GM12878 (cell line): ENCODE results near the gene SLC25A39. TPM values are rescaled to one million over a fixed set of nuclear protein-coding genes. Genes with fewer than 3 reads are reported as not detected.

Source experiments
- ATAC-seq: fragments of 200-7000 bp; cut with Tn5 transposase; 3 replicates; pipeline ENCODE4 v1.9.1; 2020; ENCODE audit warnings: mild to moderate bottlenecking, moderate library complexity
- BruUV-seq: library from RNA; stranded (reverse); fragments of 400-500 nt; replicated peaks from 2 replicates; lab custom pipeline; 2021; lab: Mats Ljungman, UMichigan
- CTCF ChIA-PET: fragments of 300-600 bp; sonication (Branson Sonifier 250); formaldehyde crosslinking; extraction: SDS; loops from one replicate; lab custom pipeline; 2021; ENCODE audit warnings: inconsistent platforms; lab: Yijun Ruan, JAX
- POLR2A ChIA-PET: fragments of 350-600 bp; formaldehyde crosslinking; extraction: SDS; loops from one replicate; lab custom pipeline; 2021; ENCODE audit warnings: inconsistent platforms; lab: Charles Lee
- RAD21 ChIA-PET: fragments of 300-600 bp; sonication (Branson Sonifier 250); formaldehyde crosslinking; loops from one replicate; lab custom pipeline; 2023; ENCODE audit warnings: antibody characterized with exemption; ENCODE audit not compliant: unreplicated experiment; lab: Charles Lee
- SMC1A ChIA-PET: fragments of 300-600 bp; sonication (Branson Sonifier 250); formaldehyde crosslinking; loops from one replicate; lab custom pipeline; 2023; ENCODE audit not compliant: unreplicated experiment, uncharacterized antibody; lab: Charles Lee
- DNase-seq: peaks from one replicate; pipeline ENCODE4 v3.0.0-alpha.2; 2011; ENCODE audit warnings: low read depth, low spot score
- FAIRE-seq: peaks from 3 replicates; lab custom pipeline; 2011; peaks lifted over from hg19 to GRCh38; lab: Jason Lieb, UNC
- H2AFZ ChIP-seq: 2 replicates; pipeline ENCODE4 v1.6.0; 2011; ENCODE audit warnings: low read depth, low read length, control low read depth; ENCODE audit not compliant: control insufficient read depth
- H3K27ac ChIP-seq: 2 replicates; pipeline ENCODE4 v1.5.1; 2011; ENCODE audit warnings: control low read depth; ENCODE audit not compliant: control insufficient read depth, insufficient read depth
- H3K27me3 ChIP-seq, 2 experiments: replicated peaks in 1 of 2; 2 replicates each; pipeline versions ENCODE4 v1.6.0 to v1.6.1; 2011; ENCODE audit warnings: low read length in 1 of 2; ENCODE audit not compliant: control insufficient read depth in 2 of 2, insufficient read depth in 2 of 2
- H3K36me3 ChIP-seq, 2 experiments: 2 replicates each; pipeline ENCODE4 v1.5.1; 2011; ENCODE audit warnings: low read length in 1 of 2; ENCODE audit not compliant: control insufficient read depth in 2 of 2, insufficient read depth in 2 of 2
- H3K4me1 ChIP-seq: 2 replicates; pipeline ENCODE4 v1.6.1; 2011; ENCODE audit warnings: mild to moderate bottlenecking, low read length, moderate library complexity, mixed read lengths; ENCODE audit not compliant: control insufficient read depth, insufficient read depth
- H3K4me2 ChIP-seq: 2 replicates; pipeline ENCODE4 v1.6.0; 2011; ENCODE audit warnings: control low read depth; ENCODE audit not compliant: control insufficient read depth, insufficient read depth
- H3K4me3 ChIP-seq: fragments of 200-600 bp; sonication (generic); 2 replicates; pipeline ENCODE4 v1.5.1; 2016
- H3K79me2 ChIP-seq: 2 replicates; pipeline ENCODE4 v1.6.0; 2011; ENCODE audit warnings: low read length; ENCODE audit not compliant: control insufficient read depth, insufficient read depth
- H3K9ac ChIP-seq: 2 replicates; pipeline ENCODE4 v1.8.0; 2011; ENCODE audit warnings: low read length, control low read depth, mixed read lengths; ENCODE audit not compliant: control insufficient read depth, insufficient read depth
- H3K9me3 ChIP-seq: replicated peaks from 3 replicates; pipeline ENCODE4 v1.5.1; 2011; ENCODE audit warnings: mild to moderate bottlenecking, low read length; ENCODE audit not compliant: control insufficient read depth, insufficient read depth
- H4K20me1 ChIP-seq: 2 replicates; pipeline ENCODE4 v1.6.0; 2011; ENCODE audit not compliant: control insufficient read depth, insufficient read depth
- CBX5 ChIP-seq: sonication (generic); IDR thresholded peaks from 2 replicates; pipeline ENCODE4 v1.6.1; 2016; ENCODE audit warnings: low read depth, moderate library complexity, mild to moderate bottlenecking, inconsistent platforms
- CTCF ChIP-seq, 3 experiments: IDR thresholded peaks in 2 of 3; conservative IDR thresholded peaks in 1 of 3; 2 replicates each; pipeline ENCODE4 v1.5.1; 2011; ENCODE audit warnings: low read depth in 3 of 3, low read length in 3 of 3, mild to moderate bottlenecking in 3 of 3, control low read depth in 2 of 3, moderate library complexity in 2 of 3, inconsistent platforms in 1 of 3, mixed read lengths in 1 of 3; ENCODE audit not compliant: control insufficient read depth in 2 of 3, insufficient read depth in 1 of 3; ENCODE audit errors: extremely low read depth in 1 of 3
- CUX1 ChIP-seq: IDR thresholded peaks from 2 replicates; pipeline ENCODE4 v1.6.1; 2012; ENCODE audit warnings: improper control_type of control experiment, low read depth, low read length; ENCODE audit not compliant: insufficient replicate concordance
- MYC ChIP-seq: IDR thresholded peaks from 2 replicates; pipeline ENCODE4 v1.6.1; 2011; ENCODE audit warnings: mild to moderate bottlenecking, low read length, moderate library complexity, inconsistent platforms; ENCODE audit not compliant: insufficient read depth, insufficient replicate concordance, insufficient read length, severe bottlenecking
- SIN3A ChIP-seq: IDR thresholded peaks from 2 replicates; pipeline ENCODE4 v1.6.1; 2012; ENCODE audit warnings: low read depth, low read length, improper control_type of control experiment
- SKIL ChIP-seq: fragments of 450-650 bp; IDR thresholded peaks from 2 replicates; pipeline ENCODE4 v1.6.1; 2017; ENCODE audit warnings: mild to moderate bottlenecking, low read depth, inconsistent platforms; ENCODE audit not compliant: poor library complexity, severe bottlenecking
- SMARCA5 ChIP-seq: fragments of 450-650 bp; IDR thresholded peaks from 2 replicates; pipeline ENCODE4 v1.6.1; 2017; ENCODE audit warnings: mild to moderate bottlenecking
- SPI1 ChIP-seq: IDR thresholded peaks from 2 replicates; pipeline ENCODE4 v1.6.1; 2011; ENCODE audit warnings: low read depth, mild to moderate bottlenecking, low read length, moderate library complexity, borderline replicate concordance; ENCODE audit not compliant: insufficient read depth
- YY1 ChIP-seq: IDR thresholded peaks from 2 replicates; pipeline ENCODE4 v1.6.1; 2011; ENCODE audit warnings: low read depth, mild to moderate bottlenecking, low read length
- WGBS: methylation state at CpG from one replicate; pipeline ENCODE4 v1.1.6; 2016; ENCODE audit warnings: low lambda C conversion rate; ENCODE audit not compliant: insufficient replicate concordance, insufficient coverage; ENCODE audit errors: missing lambda C conversion rate; 5-methylcytosine and 5-hydroxymethylcytosine counted together
- in situ Hi-C: fragments of 300-500 bp; cut with MboI; formaldehyde crosslinking; loops from 9 replicates; pipeline ENCODE4 v1.14.3; 2018; ENCODE audit warnings: mixed read lengths
- intact Hi-C: fragments of 100-400 bp; cut with micrococcal nuclease; formaldehyde crosslinking; loops from one replicate; pipeline ENCODE4 v1.14.2; 2022; ENCODE audit not compliant: unreplicated experiment
- polyA plus RNA-seq, 11 experiments: library from polyadenylated mRNA; depleted of rRNA in 4 of 11; unstranded in 6 of 11; stranded (reverse) in 5 of 11; fragments of >200 nt; fragmentation: Nextera tagmentation in 4 of 11; fragmentation: Illumina TruSeq in 1 of 11; extraction: Ambion mirVana in 4 of 11; extraction: Trizol in 1 of 11; gene quantifications; 1 replicate in 1 of 11; 2 replicates in 10 of 11; pipeline versions ENCODE4 v1.2.1 to v1.2.3, GENCODE V29; 2011 to 2016; ENCODE audit warnings: inconsistent platforms in 2 of 11, missing spikeins in 2 of 11, low read depth in 1 of 11
- total RNA-seq, 4 experiments: library from RNA; depleted of rRNA in 3 of 4; stranded (reverse); fragments of >200 nt in 3 of 4; fragmentation: Illumina TruSeq in 1 of 4; extraction: Trizol in 1 of 4; gene quantifications; 2 replicates each; pipeline versions ENCODE4 v1.2.1 to v1.2.3, GENCODE V29; 2013 to 2021

The SLC25A39 gene
- total and polyA plus RNA-seq, 10 of the 15 experiments (the other 5 are each of a cell fraction or from before 2014, with no cell fraction given) = 3.5 to 270 (median 150) TPM

- Histone ChIP-seq H4K20me1 (no peaks in the 10 kb centered on the region), H3K79me2 (peaks cover 4% of the 10 kb centered on the region), H2AFZ (no peak overlapping the region), H3K27me3 (no peaks in the 10 kb centered on the region; a peak in 1 of 4 replicates), H3K4me2 (peak overlapping the region; percentile 48; the same call in 1 of the 2 replicates), H3K36me3 (peaks cover 14 to 17% of the 10 kb centered on the region in 2 experiments; a peak in 3 of 4 replicates), H3K9ac (no peak overlapping the region), H3K27ac (no peak overlapping the region), H3K9me3 (no peaks in the 10 kb centered on the region), H3K4me1 (peaks cover 8% of the 10 kb centered on the region), H3K4me3 (no peak overlapping the region)
- no peak for FAIRE-seq
- intact Hi-C loops (no loop called here), in situ Hi-C loops (no loop called here)
- ChIA-PET CTCF (interaction anchor here (1.0 to 1.8 kb wide), 5 partner anchors 8 to 145 kb away, joined by 3 to 6 read pairs (median 5); partner anchors contain the start of genes FAM171A2 and GRN), SMC1A (no interaction called here), RAD21 (interaction anchor here (0.9 to 1.6 kb wide), 4 partner anchors 9 to 168 kb away, joined by 3 to 4 read pairs (median 3); partner anchors contain the start of gene FAM171A2), POLR2A (interaction anchor here (0.6 kb wide), 1 partner anchor 148 kb away, joined by 6 read pairs; no protein-coding TSS in a partner anchor)
- BruUV-seq = no TSS peak
- 30% methylated on average over 67 of the region's 77 CpGs for WGBS
- ATAC-seq = peak; percentile 46
- no peak for DNase-seq
- TF ChIP-seq CTCF (IDR thresholded peaks at IDR 0.05 in 2 of 3, conservative IDR thresholded peaks at IDR 0.05 in 1 of 3; ENCODE audit: control insufficient read depth in 2 of 3, extremely low read depth in 1 of 3, insufficient read depth in 1 of 3, low read depth in 3 of 3, low read length in 3 of 3) (peak; percentile 36 to 62 (median 39)), SPI1 (no peak), SKIL (no peak), YY1 (peak; percentile 42; the same call in 1 of the 2 replicates), CUX1 (no peak), CBX5 (no peak), SMARCA5 (peak; percentile 31; the same call in 1 of the 2 replicates), SIN3A (no peak), MYC (no peak)
Measured at GRCh38 chr17:44354582-44355561, 30.2 kb upstream of the SLC25A39 start.
